Right cardiac atrium (tissue), 5 donors: ENCODE measurements around the gene GH2. TPM values are rescaled to one million over a fixed set of nuclear protein-coding genes. Genes with fewer than 3 reads are reported as not detected.

Experiments
- ATAC-seq, 2 donors: fragments of 200-7000 bp; cut with Tn5 transposase; one replicate each; pipeline versions ENCODE4 v1.8.0 to v1.9.1; 2020; ENCODE audit warnings: moderate library complexity in 2 of 2, mild to moderate bottlenecking in 1 of 2
- DNase-seq, 3 donors: peaks; one replicate each; pipeline ENCODE4 v3.0.0-alpha.2; 2020
- H3K27ac ChIP-seq: one replicate; pipeline ENCODE4 v1.5.1; 2013; ENCODE audit warnings: mild to moderate bottlenecking, low read length, control low read depth, moderate library complexity
- H3K27me3 ChIP-seq: one replicate; pipeline ENCODE4 v1.6.1; 2013; ENCODE audit not compliant: control insufficient read depth, insufficient read depth
- H3K4me1 ChIP-seq: one replicate; pipeline ENCODE4 v1.6.1; 2013; ENCODE audit warnings: low read length; ENCODE audit not compliant: control insufficient read depth, insufficient read depth
- H3K4me3 ChIP-seq: one replicate; pipeline ENCODE4 v1.5.1; 2013; ENCODE audit warnings: low read length, control low read depth
- H3K9me3 ChIP-seq: one replicate; pipeline ENCODE4 v1.6.1; 2013; ENCODE audit warnings: low read length; ENCODE audit not compliant: control insufficient read depth
- WGBS: extraction: QIAGEN DNeasy Blood & Tissue Kit; methylation state at CpG from one replicate; pipeline ENCODE4 v1.1.7; 2013; 5-methylcytosine and 5-hydroxymethylcytosine counted together
- intact Hi-C, 4 donors: fragments of 100-400 bp; cut with DNase I; formaldehyde crosslinking; loops; one replicate each; pipeline versions ENCODE4 v1.11.0 to v1.14.0; 2022 to 2023
- polyA plus RNA-seq: library from polyadenylated mRNA; stranded (reverse); fragments of 200-250 nt; gene quantifications from one replicate; pipeline ENCODE4 v1.2.3, GENCODE V29; 2013
- total RNA-seq, 4 donors: library from RNA; stranded (reverse); fragmentation: NEBNext Ultra II Directional; extraction: Animal tissue kit (Norgen Biotek cat#: 25700); gene quantifications; one replicate each; pipeline ENCODE4 v1.2.1, GENCODE V29; 2021
- donor health status: healthy with polysubstance abuse.
- donor health status: DM: no; HTN: yes; CAD: no.
- donor health status: DM: no; HTN: no; CAD: no.
- donor health status: DM: no; HTN: yes; CAD: no; lungs with severe emphysema.
- donor health status: DM: yes; HTN: yes; CAD: no.

GH2 gene
- total and polyA plus RNA-seq, 5 donors, result not detected

DNA sequence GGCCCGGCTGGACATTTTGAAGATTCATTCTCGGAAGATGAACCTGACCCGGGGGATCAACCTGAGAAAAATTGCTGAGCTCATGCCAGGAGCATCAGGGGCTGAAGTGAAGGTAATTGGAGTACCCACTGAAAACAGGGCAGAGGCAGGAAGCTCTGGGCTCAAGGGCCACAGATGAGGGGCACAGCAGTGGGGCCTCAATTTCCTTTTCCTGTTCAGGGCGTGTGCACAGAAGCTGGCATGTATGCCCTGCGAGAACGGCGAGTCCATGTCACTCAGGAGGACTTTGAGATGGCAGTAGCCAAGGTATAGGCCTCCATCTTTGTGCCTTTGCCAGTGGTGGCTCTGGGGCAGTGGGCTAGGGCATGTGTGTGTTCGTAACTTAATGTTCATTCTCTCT lies 50.2 kb downstream of the GH2 start:
- intact Hi-C loops, result no loop called here
- H3K27me3 ChIP-seq, result no peaks in the 10 kb centered on the region
- H3K4me3 ChIP-seq, result no peak overlapping the region
- ATAC-seq, result no peak
- WGBS, result 75% methylated on average over 8 of the region's 8 CpGs
- H3K4me1 ChIP-seq, result no peaks in the 10 kb centered on the region
- no peak overlapping the region for H3K27ac ChIP-seq
- peak in 1 of 3 donors; percentile 19 for DNase-seq
- no peaks in the 10 kb centered on the region for H3K9me3 ChIP-seq

DNA sequence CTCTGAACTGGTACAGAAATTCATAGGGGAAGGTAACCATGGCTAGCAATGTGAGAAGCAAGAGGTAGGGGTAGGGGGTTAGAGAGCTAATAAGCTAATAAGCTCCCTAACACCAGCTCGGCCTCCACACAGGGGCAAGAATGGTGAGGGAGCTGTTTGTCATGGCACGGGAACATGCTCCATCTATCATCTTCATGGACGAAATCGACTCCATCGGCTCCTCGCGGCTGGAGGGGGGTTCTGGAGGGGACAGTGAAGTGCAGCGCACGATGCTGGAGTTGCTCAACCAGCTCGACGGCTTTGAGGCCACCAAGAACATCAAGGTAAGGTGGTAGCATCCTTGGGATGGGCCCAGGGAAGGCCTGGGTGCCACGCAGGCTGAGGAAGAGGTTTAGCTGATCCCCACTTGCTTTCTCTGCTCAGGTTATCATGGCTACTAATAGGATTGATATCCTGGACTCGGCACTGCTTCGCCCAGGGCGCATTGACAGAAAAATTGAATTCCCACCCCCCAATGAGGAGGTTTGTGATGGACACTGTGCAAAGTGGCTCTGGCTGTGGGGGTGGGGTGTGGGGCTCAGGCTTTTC lies 50.7 kb downstream of the GH2 start:
- Histone ChIP-seq H3K4me1 (no peaks in the 10 kb centered on the region), H3K27me3 (no peaks in the 10 kb centered on the region), H3K4me3 (no peak overlapping the region), H3K27ac (no peak overlapping the region), H3K9me3 (no peaks in the 10 kb centered on the region)
- WGBS, result 87% methylated on average over 15 of the region's 15 CpGs
- intact Hi-C loops, result no loop called here
- DNase-seq, result peak in 1 of 3 donors; percentile 48
- no peak for ATAC-seq

DNA sequence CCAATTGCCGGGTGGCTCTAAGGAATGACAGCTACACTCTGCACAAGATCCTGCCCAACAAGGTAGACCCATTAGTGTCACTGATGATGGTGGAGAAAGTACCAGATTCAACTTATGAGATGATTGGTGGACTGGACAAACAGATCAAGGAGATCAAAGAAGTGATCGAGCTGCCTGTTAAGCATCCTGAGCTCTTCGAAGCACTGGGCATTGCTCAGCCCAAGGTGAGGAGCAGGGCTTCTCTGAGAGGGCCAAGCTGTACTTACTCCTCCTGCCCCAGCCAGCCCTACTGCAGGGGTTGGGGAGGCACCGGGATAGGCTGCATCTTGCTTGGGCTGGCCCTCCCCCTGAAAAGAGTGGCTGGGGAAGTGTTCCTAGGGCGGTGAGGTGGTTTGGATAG lies 51.5 kb downstream of the GH2 start:
- Histone ChIP-seq H3K27ac (no peak overlapping the region), H3K4me3 (no peak overlapping the region), H3K9me3 (no peaks in the 10 kb centered on the region), H3K27me3 (no peaks in the 10 kb centered on the region), H3K4me1 (no peaks in the 10 kb centered on the region)
- peak in 1 of 3 donors; percentile 33 for DNase-seq
- WGBS, result 89% methylated on average over 5 of the region's 5 CpGs
- intact Hi-C loops, result no loop called here
- no peak for ATAC-seq

Other genes with a start within 250 kb of the GH2 start
- gene LIMD2, start 181.8 kb downstream of the GH2 start, total RNA-seq, result 10 to 100 TPM in 1 of 4 donors, 1 to 10 TPM in 3; 7.9 to 13.8 (median 8.2) TPM
- 8.7 TPM for gene LIMD2, start 181.8 kb downstream of the GH2 start, polyA plus RNA-seq
- 10 to 100 TPM; 24.2 to 26.8 (median 25.3) TPM for gene STRADA, start 140.1 kb downstream of the GH2 start, total RNA-seq
- gene STRADA, start 140.1 kb downstream of the GH2 start, polyA plus RNA-seq, result 22.0 TPM
- 100 to 1,000 TPM in 2 of 4 donors, 10 to 100 TPM in 2; 90.0 to 122 (median 99.9) TPM for gene CCDC47, start 108.3 kb downstream of the GH2 start, total RNA-seq
- gene CCDC47, start 108.3 kb downstream of the GH2 start, polyA plus RNA-seq, result 65.9 TPM
- gene DDX42, start 107.8 kb downstream of the GH2 start, total RNA-seq, result 10 to 100 TPM; 57.0 to 82.4 (median 69.6) TPM
- gene DDX42, start 107.8 kb downstream of the GH2 start, polyA plus RNA-seq, result 46.9 TPM
- gene PSMC5, start 54.5 kb downstream of the GH2 start, total RNA-seq, result 100 to 1,000 TPM; 141 to 159 (median 147) TPM
- gene PSMC5, start 54.5 kb downstream of the GH2 start, polyA plus RNA-seq, result 175 TPM
- gene FTSJ3, start 54.3 kb downstream of the GH2 start, total RNA-seq, result 10 to 100 TPM; 34.2 to 52.3 (median 38.2) TPM
- 17.2 TPM for gene FTSJ3, start 54.3 kb downstream of the GH2 start, polyA plus RNA-seq
- gene SMARCD2, start 39.3 kb downstream of the GH2 start, total RNA-seq, result 10 to 100 TPM; 35.7 to 46.4 (median 37.4) TPM
- 27.9 TPM for gene SMARCD2, start 39.3 kb downstream of the GH2 start, polyA plus RNA-seq
- not detected for gene CSH2, start 8.3 kb downstream of the GH2 start, total RNA-seq
- not detected for gene CSH2, start 8.3 kb downstream of the GH2 start, polyA plus RNA-seq
- gene CSH1, start 14.6 kb upstream of the GH2 start, total RNA-seq, result not detected
- not detected for gene CSH1, start 14.6 kb upstream of the GH2 start, polyA plus RNA-seq
- gene CSHL1, start 29.3 kb upstream of the GH2 start, total RNA-seq, result not detected
- gene CSHL1, start 29.3 kb upstream of the GH2 start, polyA plus RNA-seq, result not detected
- not detected for gene GH1, start 36.9 kb upstream of the GH2 start, total RNA-seq
- not detected for gene GH1, start 36.9 kb upstream of the GH2 start, polyA plus RNA-seq
- gene CD79B, start 50.4 kb upstream of the GH2 start, total RNA-seq, result 1 to 10 TPM; 1.1 to 2.5 (median 2.1) TPM
- gene CD79B, start 50.4 kb upstream of the GH2 start, polyA plus RNA-seq, result 2.7 TPM
- 1 to 10 TPM; 1.7 to 5.8 (median 3.0) TPM for gene SCN4A, start 91.0 kb upstream of the GH2 start, total RNA-seq
- gene SCN4A, start 91.0 kb upstream of the GH2 start, polyA plus RNA-seq, result 1.6 TPM
- gene PRR29, start 116.4 kb upstream of the GH2 start, total RNA-seq, result under 1 TPM in 3 of 4 donors, not detected in 1; 0.11 to 0.25 (median 0.15) TPM
- 0.45 TPM for gene PRR29, start 116.4 kb upstream of the GH2 start, polyA plus RNA-seq
- 10 to 100 TPM; 17.6 to 31.7 (median 26.3) TPM for gene ICAM2, start 138.7 kb upstream of the GH2 start, total RNA-seq
- gene ICAM2, start 138.7 kb upstream of the GH2 start, polyA plus RNA-seq, result 50.3 TPM
- gene ERN1, start 248.2 kb upstream of the GH2 start, total RNA-seq, result 10 to 100 TPM in 2 of 4 donors, 1 to 10 TPM in 2; 8.9 to 11.4 (median 10.0) TPM
- 3.3 TPM for gene ERN1, start 248.2 kb upstream of the GH2 start, polyA plus RNA-seq